Measurements from ENCODE around the gene PLA2R1. TPM values are rescaled to one million over a fixed set of nuclear protein-coding genes. Genes with fewer than 3 reads are reported as not detected.

Gene PLA2R1
- 0.37 TPM for polyA plus RNA-seq (2013, experiment 1 of 4)
- 0.60 TPM for polyA plus RNA-seq (2013, experiment 2 of 4)
- 0.53 TPM for polyA plus RNA-seq (2013, experiment 3 of 4)
- 0.65 TPM for polyA plus RNA-seq (2013, experiment 4 of 4)

- H3K4me3 ChIP-seq (ENCODE audit: insufficient read depth, low read depth, low read length) = peak within 1 kb of the TSS; percentile 49
These were observed at the start of gene PLA2R1 for GRCh38 chr2:160062292-160063005. TSS of gene PLA2R1 (minus strand) at chr2:160062615. CDS start at chr2:160062403, 212 bp downstream.

GRCh38 chr2:160110674-160111239, 48.3 kb upstream of the PLA2R1 start:
- Histone ChIP-seq H3K9me3 (ENCODE audit: control insufficient read depth, low read length) (no peaks in the 10 kb centered on the region), H3K27ac (ENCODE audit: insufficient read depth, low read depth, low read length, poor library complexity, severe bottlenecking) (no peak overlapping the region), H3K27me3 (ENCODE audit: control insufficient read depth, insufficient read depth, low read length, poor library complexity, severe bottlenecking) (no peaks in the 10 kb centered on the region), H3K36me3 (ENCODE audit: control insufficient read depth, insufficient read depth, low read length) (no peaks in the 10 kb centered on the region), H3K4me1 (ENCODE audit: control insufficient read depth, insufficient read depth, low read length) (no peaks in the 10 kb centered on the region), H3K4me3 (ENCODE audit: insufficient read depth, low read depth, low read length) (no peak overlapping the region)
- 76 to 83% methylated on average over 7 of the region's 7 CpGs for WGBS, 2 experiments

More at GRCh38 chr2:160062292-160063005, at the start of gene PLA2R1:
- Histone ChIP-seq H3K36me3 (ENCODE audit: control insufficient read depth, insufficient read depth, low read length) (no peaks in the 10 kb centered on the region), H3K27me3 (ENCODE audit: control insufficient read depth, insufficient read depth, low read length, poor library complexity, severe bottlenecking) (peaks cover 46% of the 10 kb centered on the region), H3K4me1 (ENCODE audit: control insufficient read depth, insufficient read depth, low read length) (no peaks in the 10 kb centered on the region), H3K9me3 (ENCODE audit: control insufficient read depth, low read length) (no peaks in the 10 kb centered on the region), H3K27ac (ENCODE audit: insufficient read depth, low read depth, low read length, poor library complexity, severe bottlenecking) (no peak within 1 kb of the TSS)
- 1% methylated on average over 52 of the region's 52 CpGs for WGBS, 2 experiments

DNA sequence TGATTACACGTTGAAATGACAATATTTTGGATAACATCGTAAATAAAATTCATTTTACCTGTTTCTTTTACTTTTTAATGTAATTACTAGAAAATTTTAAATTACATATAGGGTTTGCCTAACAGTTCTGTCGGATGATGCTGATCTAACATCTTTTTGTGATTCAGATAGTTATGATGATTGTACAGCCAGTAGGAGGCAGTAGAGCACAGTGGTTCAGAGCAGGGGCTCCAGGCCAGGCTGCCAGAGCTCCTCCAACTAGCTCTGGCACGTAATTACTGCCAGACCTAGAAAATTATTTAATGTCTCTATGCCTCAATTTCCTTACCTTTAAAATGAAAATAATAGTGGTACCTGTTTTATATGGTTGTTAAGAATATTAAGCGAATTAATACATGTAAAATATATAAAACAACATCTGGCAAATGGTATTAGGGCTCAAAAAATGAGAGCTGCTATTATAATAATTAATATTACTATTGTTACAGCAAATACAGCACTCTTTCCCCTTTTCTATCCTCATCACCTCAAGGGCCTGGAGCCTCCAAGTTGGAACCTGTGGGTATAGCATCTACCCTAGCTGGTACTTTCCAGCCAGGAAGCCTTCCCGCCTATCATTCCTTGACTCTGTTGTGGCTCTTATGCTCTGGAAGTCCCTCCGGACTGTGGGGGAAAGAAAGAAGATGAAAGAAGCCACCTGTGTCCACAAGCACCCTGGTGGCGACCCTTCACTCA, 47.7 kb upstream of the PLA2R1 start:
- Histone ChIP-seq H3K4me1 (ENCODE audit: control insufficient read depth, insufficient read depth, low read length) (no peaks in the 10 kb centered on the region), H3K27me3 (ENCODE audit: control insufficient read depth, insufficient read depth, low read length, poor library complexity, severe bottlenecking) (no peaks in the 10 kb centered on the region), H3K9me3 (ENCODE audit: control insufficient read depth, low read length) (no peaks in the 10 kb centered on the region), H3K4me3 (ENCODE audit: insufficient read depth, low read depth, low read length) (no peak overlapping the region), H3K27ac (ENCODE audit: insufficient read depth, low read depth, low read length, poor library complexity, severe bottlenecking) (no peak overlapping the region), H3K36me3 (ENCODE audit: control insufficient read depth, insufficient read depth, low read length) (no peaks in the 10 kb centered on the region)
- whole genome bisulfite sequencing, 2 experiments = 61 to 72% methylated on average over 5 of the region's 8 CpGs

- no peaks in the 10 kb centered on the region for H3K9me3 ChIP-seq (ENCODE audit: control insufficient read depth, low read length)
- H3K27ac ChIP-seq (ENCODE audit: insufficient read depth, low read depth, low read length, poor library complexity, severe bottlenecking) = no peak overlapping the region
- WGBS, 2 experiments = 94 to 95% methylated on average over 3 of the region's 3 CpGs
- no peaks in the 10 kb centered on the region for H3K4me1 ChIP-seq (ENCODE audit: control insufficient read depth, insufficient read depth, low read length)
- no peak overlapping the region for H3K4me3 ChIP-seq (ENCODE audit: insufficient read depth, low read depth, low read length)
- H3K36me3 ChIP-seq (ENCODE audit: control insufficient read depth, insufficient read depth, low read length) = no peaks in the 10 kb centered on the region
- H3K27me3 ChIP-seq (ENCODE audit: control insufficient read depth, insufficient read depth, low read length, poor library complexity, severe bottlenecking) = no peaks in the 10 kb centered on the region
These were observed 46.8 kb upstream of the PLA2R1 start for GRCh38 chr2:160109243-160109642.

DNA sequence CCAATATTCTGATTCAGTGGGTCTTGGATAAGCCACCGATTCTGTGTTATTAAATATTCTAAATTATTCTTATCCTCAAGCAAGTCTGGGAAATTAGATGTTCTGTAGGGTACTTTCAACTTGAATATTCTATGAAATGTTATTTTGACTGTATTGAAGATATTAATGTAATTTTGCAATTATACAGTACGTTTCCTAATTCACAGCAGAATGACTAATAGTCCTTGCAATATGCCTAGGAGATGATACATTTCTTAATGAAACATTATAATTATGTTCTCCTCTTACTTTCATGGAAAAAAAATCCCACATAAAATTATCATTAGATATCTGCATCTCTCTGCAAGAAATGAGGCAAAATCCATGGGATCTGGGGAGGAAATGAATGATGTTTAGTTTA, 46.2 kb upstream of the PLA2R1 start:
- no peaks in the 10 kb centered on the region for H3K27me3 ChIP-seq (ENCODE audit: control insufficient read depth, insufficient read depth, low read length, poor library complexity, severe bottlenecking)
- WGBS, 2 experiments = no CpG with 5 or more reads among the region's 2 CpGs
- H3K36me3 ChIP-seq (ENCODE audit: control insufficient read depth, insufficient read depth, low read length) = no peaks in the 10 kb centered on the region
- H3K4me3 ChIP-seq (ENCODE audit: insufficient read depth, low read depth, low read length) = no peak overlapping the region
- no peaks in the 10 kb centered on the region for H3K9me3 ChIP-seq (ENCODE audit: control insufficient read depth, low read length)
- no peak overlapping the region for H3K27ac ChIP-seq (ENCODE audit: insufficient read depth, low read depth, low read length, poor library complexity, severe bottlenecking)
- no peaks in the 10 kb centered on the region for H3K4me1 ChIP-seq (ENCODE audit: control insufficient read depth, insufficient read depth, low read length)

GRCh38 chr2:160105366-160105765, 43.0 kb upstream of the PLA2R1 start:
- no peak overlapping the region for H3K27ac ChIP-seq (ENCODE audit: insufficient read depth, low read depth, low read length, poor library complexity, severe bottlenecking)
- no peak overlapping the region for H3K4me3 ChIP-seq (ENCODE audit: insufficient read depth, low read depth, low read length)
- H3K36me3 ChIP-seq (ENCODE audit: control insufficient read depth, insufficient read depth, low read length) = no peaks in the 10 kb centered on the region
- H3K4me1 ChIP-seq (ENCODE audit: control insufficient read depth, insufficient read depth, low read length) = no peaks in the 10 kb centered on the region
- no peaks in the 10 kb centered on the region for H3K9me3 ChIP-seq (ENCODE audit: control insufficient read depth, low read length)
- no peaks in the 10 kb centered on the region for H3K27me3 ChIP-seq (ENCODE audit: control insufficient read depth, insufficient read depth, low read length, poor library complexity, severe bottlenecking)
- 100% methylated on average over 1 of the region's 1 CpG for WGBS, 2 experiments

DNA sequence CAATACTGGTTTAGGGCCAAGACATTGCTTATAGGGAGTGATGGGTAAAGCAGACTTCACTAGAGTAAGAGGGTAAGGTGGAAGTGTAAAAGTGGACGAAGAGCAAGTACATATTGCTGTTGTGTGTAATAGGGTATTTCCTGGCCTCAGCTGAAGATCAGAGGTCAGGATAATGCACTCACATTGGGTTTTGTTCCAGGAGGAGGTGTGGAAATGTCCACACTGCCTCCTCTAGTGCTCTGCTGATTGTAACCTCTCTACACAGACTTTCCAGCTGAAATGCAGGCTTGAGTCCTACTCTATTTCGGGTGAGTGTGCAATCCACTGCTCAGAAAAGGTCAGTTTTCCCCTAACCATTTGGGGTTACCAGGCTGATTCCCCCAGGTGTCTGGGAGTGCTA, 41.7 kb upstream of the PLA2R1 start:
- H3K27me3 ChIP-seq (ENCODE audit: control insufficient read depth, insufficient read depth, low read length, poor library complexity, severe bottlenecking) = no peaks in the 10 kb centered on the region
- H3K4me3 ChIP-seq (ENCODE audit: insufficient read depth, low read depth, low read length) = no peak overlapping the region
- 94% methylated on average over 2 of the region's 2 CpGs for WGBS, 2 experiments
- no peaks in the 10 kb centered on the region for H3K36me3 ChIP-seq (ENCODE audit: control insufficient read depth, insufficient read depth, low read length)
- no peaks in the 10 kb centered on the region for H3K4me1 ChIP-seq (ENCODE audit: control insufficient read depth, insufficient read depth, low read length)
- no peak overlapping the region for H3K27ac ChIP-seq (ENCODE audit: insufficient read depth, low read depth, low read length, poor library complexity, severe bottlenecking)
- no peaks in the 10 kb centered on the region for H3K9me3 ChIP-seq (ENCODE audit: control insufficient read depth, low read length)

GRCh38 chr2:160097326-160097725, 34.9 kb upstream of the PLA2R1 start:
- Histone ChIP-seq H3K36me3 (ENCODE audit: control insufficient read depth, insufficient read depth, low read length) (no peaks in the 10 kb centered on the region), H3K27ac (ENCODE audit: insufficient read depth, low read depth, low read length, poor library complexity, severe bottlenecking) (no peak overlapping the region), H3K4me3 (ENCODE audit: insufficient read depth, low read depth, low read length) (no peak overlapping the region), H3K4me1 (ENCODE audit: control insufficient read depth, insufficient read depth, low read length) (no peaks in the 10 kb centered on the region), H3K27me3 (ENCODE audit: control insufficient read depth, insufficient read depth, low read length, poor library complexity, severe bottlenecking) (no peaks in the 10 kb centered on the region), H3K9me3 (ENCODE audit: control insufficient read depth, low read length) (no peaks in the 10 kb centered on the region)
- 92 to 100% methylated on average over 1 of the region's 1 CpG for WGBS, 2 experiments

- Histone ChIP-seq H3K4me3 (ENCODE audit: insufficient read depth, low read depth, low read length) (no peak overlapping the region), H3K36me3 (ENCODE audit: control insufficient read depth, insufficient read depth, low read length) (no peaks in the 10 kb centered on the region), H3K27ac (ENCODE audit: insufficient read depth, low read depth, low read length, poor library complexity, severe bottlenecking) (no peak overlapping the region), H3K4me1 (ENCODE audit: control insufficient read depth, insufficient read depth, low read length) (no peaks in the 10 kb centered on the region), H3K9me3 (ENCODE audit: control insufficient read depth, low read length) (no peaks in the 10 kb centered on the region), H3K27me3 (ENCODE audit: control insufficient read depth, insufficient read depth, low read length, poor library complexity, severe bottlenecking) (no peaks in the 10 kb centered on the region)
- 93 to 95% methylated on average over 4 of the region's 4 CpGs for WGBS, 2 experiments
These were observed 34.0 kb upstream of the PLA2R1 start for GRCh38 chr2:160096409-160096808.

DNA sequence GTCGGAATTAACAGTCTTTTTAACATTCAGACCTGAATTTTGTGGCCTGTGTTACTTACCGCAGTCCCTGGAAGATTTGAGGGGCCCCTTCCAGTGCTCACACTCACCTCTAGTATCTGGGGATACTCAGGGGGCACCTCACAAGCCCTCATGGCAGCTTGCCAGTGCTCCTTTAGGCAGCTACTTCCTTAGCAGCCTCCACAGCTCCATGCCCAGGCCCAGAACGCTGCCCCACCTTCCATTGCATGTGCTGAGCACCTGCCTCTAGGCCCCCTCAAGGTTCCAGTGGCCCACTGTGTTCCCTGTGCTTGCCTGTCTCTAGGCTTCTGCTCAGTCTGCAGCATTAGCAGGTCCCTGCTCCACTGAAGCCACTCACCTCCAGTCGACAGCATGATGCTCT, 30.0 kb upstream of the PLA2R1 start:
- 90 to 91% methylated on average over 4 of the region's 4 CpGs for WGBS, 2 experiments
- H3K27me3 ChIP-seq (ENCODE audit: control insufficient read depth, insufficient read depth, low read length, poor library complexity, severe bottlenecking) = no peaks in the 10 kb centered on the region
- no peaks in the 10 kb centered on the region for H3K36me3 ChIP-seq (ENCODE audit: control insufficient read depth, insufficient read depth, low read length)
- no peak overlapping the region for H3K27ac ChIP-seq (ENCODE audit: insufficient read depth, low read depth, low read length, poor library complexity, severe bottlenecking)
- no peaks in the 10 kb centered on the region for H3K4me1 ChIP-seq (ENCODE audit: control insufficient read depth, insufficient read depth, low read length)
- peaks cover 6% of the 10 kb centered on the region for H3K9me3 ChIP-seq (ENCODE audit: control insufficient read depth, low read length)
- no peak overlapping the region for H3K4me3 ChIP-seq (ENCODE audit: insufficient read depth, low read depth, low read length)
